NCI-H82 treated with DMSO at 0.1 percent for 48 hours (cell line): Measurements from ENCODE around the gene TRAPPC14.

Experiments
- DNase-seq: peaks from one replicate; lab custom pipeline; 2025; ENCODE audit not compliant: unreplicated experiment; lab: John Stamatoyannopoulos, UW

The TRAPPC14 gene

GRCh38 chr7:100126931-100127865 is 31.3 kb downstream of the TRAPPC14 start, which contains the start of gene MBLAC1:
MBLAC1 (plus strand) TSS chr7:100126967; CDS start chr7:100127396, 429 bp downstream.
- peak; percentile 65 for DNase-seq

- no peak for DNase-seq
Observed at GRCh38 chr7:100126239-100126930, 32.1 kb downstream of the TRAPPC14 start.

GRCh38 chr7:100124301-100125230 is 34.0 kb downstream of the TRAPPC14 start:
- DNase-seq, result no peak

- DNase-seq, result no peak
Observed at GRCh38 chr7:100122568-100122967, 36.0 kb downstream of the TRAPPC14 start.

- DNase-seq, result no peak
Observed at GRCh38 chr7:100122067-100122466, 36.5 kb downstream of the TRAPPC14 start.

- DNase-seq, result no peak
Observed at GRCh38 chr7:100120733-100121036, 37.8 kb downstream of the TRAPPC14 start.

- DNase-seq, result peak; percentile 28
Observed at GRCh38 chr7:100119970-100120732, 38.4 kb downstream of the TRAPPC14 start.

GRCh38 chr7:100119072-100119969 is 39.2 kb downstream of the TRAPPC14 start, which contains the start of the genes CNPY4 and TAF6:
CNPY4 (plus strand) TSS chr7:100119634; CDS start chr7:100119745, 111 bp downstream.
TAF6 (minus strand) TSS chr7:100119358; CDS start chr7:100114209, 5,149 bp downstream.
- DNase-seq, result peak; percentile 87

- no peak for DNase-seq
Observed at GRCh38 chr7:100118388-100119071, 40.0 kb downstream of the TRAPPC14 start.

- DNase-seq, result no peak
Observed at GRCh38 chr7:100115026-100115425, 43.5 kb downstream of the TRAPPC14 start.

- DNase-seq, result no peak
Observed at GRCh38 chr7:100111914-100112313, 46.6 kb downstream of the TRAPPC14 start.

- no peak for DNase-seq
Observed at GRCh38 chr7:100111156-100111555, 47.4 kb downstream of the TRAPPC14 start.

GRCh38 chr7:100109521-100110163 is 48.9 kb downstream of the TRAPPC14 start:
- DNase-seq, result no peak

GRCh38 chr7:100107890-100108289 is 50.6 kb downstream of the TRAPPC14 start:
- no peak for DNase-seq

- no peak for DNase-seq
Observed at GRCh38 chr7:100107125-100107737, 51.3 kb downstream of the TRAPPC14 start.

- DNase-seq, result no peak
Observed at GRCh38 chr7:100106633-100107032, 51.9 kb downstream of the TRAPPC14 start.

GRCh38 chr7:100105534-100105933 is 53.0 kb downstream of the TRAPPC14 start:
- DNase-seq, result no peak
